Rectal smooth muscle tissue (tissue), 1 donor: Measurements from ENCODE around the gene TAF4.

ENCODE experiments used
- H3K27ac ChIP-seq: one replicate; pipeline ENCODE4 v1.7.0; 2013; ENCODE audit warnings: low read depth, low read length, inconsistent platforms
- H3K27me3 ChIP-seq: one replicate; pipeline ENCODE4 v1.7.0; 2013; ENCODE audit warnings: low read length; ENCODE audit not compliant: control insufficient read depth, insufficient read depth
- H3K36me3 ChIP-seq: one replicate; pipeline ENCODE4 v1.7.0; 2013; ENCODE audit warnings: low read length; ENCODE audit not compliant: control insufficient read depth, insufficient read depth
- H3K4me1 ChIP-seq: one replicate; pipeline ENCODE4 v1.7.0; 2013; ENCODE audit warnings: low read length; ENCODE audit not compliant: control insufficient read depth, insufficient read depth
- H3K4me3 ChIP-seq: one replicate; pipeline ENCODE4 v1.7.0; 2013; ENCODE audit warnings: low read length
- H3K9ac ChIP-seq: one replicate; pipeline ENCODE4 v1.7.0; 2013; ENCODE audit warnings: low read length

Gene TAF4

DNA sequence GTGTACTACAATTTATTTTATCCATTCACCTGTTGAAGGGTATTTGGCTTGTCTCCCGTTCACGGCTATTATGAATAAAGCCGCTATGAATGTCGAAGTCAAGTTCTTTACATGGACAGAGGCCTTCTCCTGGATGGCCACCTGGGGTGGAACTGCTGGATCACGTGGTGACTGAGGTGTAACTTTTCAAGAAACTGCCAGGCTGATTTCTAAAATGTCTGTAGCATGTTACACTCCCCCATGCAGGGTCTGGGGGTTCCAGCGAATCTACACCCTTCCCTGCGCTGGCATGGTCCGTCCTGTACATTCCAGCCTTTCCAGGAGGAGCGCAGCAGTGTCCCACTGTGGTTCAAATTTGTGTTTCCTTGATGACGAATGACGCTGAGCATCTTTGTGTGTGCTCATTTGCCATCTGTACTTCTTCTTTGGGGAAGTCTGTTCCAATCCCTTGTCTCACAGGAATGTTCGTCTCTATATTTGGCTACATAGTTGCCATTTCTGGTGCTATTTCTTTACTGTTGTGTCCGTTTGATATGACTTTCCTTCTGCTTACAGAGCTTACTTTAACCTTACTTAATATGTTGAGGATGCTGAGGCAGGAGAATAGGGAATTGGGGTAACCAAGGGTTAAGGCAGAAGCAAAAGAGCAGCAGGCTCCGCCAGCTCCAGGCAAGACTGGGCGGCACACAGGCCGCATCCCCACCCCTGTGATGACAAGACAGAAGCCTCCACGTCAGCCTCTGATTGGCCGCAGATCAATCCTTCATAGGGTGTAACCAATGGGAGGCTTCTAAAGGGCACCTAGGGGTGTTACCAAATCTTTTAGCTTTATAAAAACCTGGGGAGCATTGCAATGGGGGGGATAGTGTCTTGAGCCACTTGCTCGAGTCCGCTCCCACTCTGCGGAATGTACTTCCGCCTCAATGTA is 106.6 kb downstream of the TAF4 start:
- Histone ChIP-seq H3K4me3 (no peak overlapping the region), H3K4me1 (no peaks in the 10 kb centered on the region), H3K27ac (no peak overlapping the region), H3K27me3 (no peaks in the 10 kb centered on the region), H3K9ac (no peak overlapping the region), H3K36me3 (no peaks in the 10 kb centered on the region)

DNA sequence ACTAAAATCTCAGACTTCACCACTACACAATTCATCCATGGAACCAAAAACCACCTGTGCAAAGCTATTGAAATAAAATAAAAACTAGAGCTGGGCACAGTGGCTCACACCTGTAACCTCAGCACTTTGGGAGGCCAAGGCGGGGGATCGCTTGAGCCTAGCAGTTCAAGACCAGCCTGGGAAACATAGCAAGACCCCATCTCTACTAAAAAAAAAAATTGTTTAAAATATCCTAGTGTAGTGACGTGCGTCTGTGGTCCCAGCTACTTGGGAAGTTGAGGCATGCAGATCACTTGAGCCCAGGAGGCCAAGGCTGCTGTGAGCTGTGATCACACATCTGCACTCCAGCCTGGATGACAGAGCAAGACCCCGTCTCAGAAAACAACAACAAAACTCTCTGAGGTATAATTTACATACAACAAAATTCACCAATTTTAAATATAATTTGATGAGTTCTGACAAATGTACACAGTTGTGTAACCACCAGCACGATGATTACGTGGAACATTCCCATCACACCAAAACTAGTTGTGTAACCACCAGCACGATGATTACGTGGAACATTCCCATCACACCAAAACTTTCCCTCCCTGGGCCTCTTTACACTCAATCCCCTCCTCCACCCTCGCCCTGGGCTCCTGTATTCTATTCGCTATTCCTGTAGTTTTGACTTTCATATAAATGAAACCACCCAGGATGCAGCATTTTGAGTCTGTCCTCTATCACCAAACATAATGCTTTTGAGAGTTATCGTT is 107.5 kb downstream of the TAF4 start:
- Histone ChIP-seq H3K27me3 (no peaks in the 10 kb centered on the region), H3K36me3 (no peaks in the 10 kb centered on the region), H3K4me3 (no peak overlapping the region), H3K9ac (no peak overlapping the region), H3K27ac (no peak overlapping the region), H3K4me1 (no peaks in the 10 kb centered on the region)

DNA sequence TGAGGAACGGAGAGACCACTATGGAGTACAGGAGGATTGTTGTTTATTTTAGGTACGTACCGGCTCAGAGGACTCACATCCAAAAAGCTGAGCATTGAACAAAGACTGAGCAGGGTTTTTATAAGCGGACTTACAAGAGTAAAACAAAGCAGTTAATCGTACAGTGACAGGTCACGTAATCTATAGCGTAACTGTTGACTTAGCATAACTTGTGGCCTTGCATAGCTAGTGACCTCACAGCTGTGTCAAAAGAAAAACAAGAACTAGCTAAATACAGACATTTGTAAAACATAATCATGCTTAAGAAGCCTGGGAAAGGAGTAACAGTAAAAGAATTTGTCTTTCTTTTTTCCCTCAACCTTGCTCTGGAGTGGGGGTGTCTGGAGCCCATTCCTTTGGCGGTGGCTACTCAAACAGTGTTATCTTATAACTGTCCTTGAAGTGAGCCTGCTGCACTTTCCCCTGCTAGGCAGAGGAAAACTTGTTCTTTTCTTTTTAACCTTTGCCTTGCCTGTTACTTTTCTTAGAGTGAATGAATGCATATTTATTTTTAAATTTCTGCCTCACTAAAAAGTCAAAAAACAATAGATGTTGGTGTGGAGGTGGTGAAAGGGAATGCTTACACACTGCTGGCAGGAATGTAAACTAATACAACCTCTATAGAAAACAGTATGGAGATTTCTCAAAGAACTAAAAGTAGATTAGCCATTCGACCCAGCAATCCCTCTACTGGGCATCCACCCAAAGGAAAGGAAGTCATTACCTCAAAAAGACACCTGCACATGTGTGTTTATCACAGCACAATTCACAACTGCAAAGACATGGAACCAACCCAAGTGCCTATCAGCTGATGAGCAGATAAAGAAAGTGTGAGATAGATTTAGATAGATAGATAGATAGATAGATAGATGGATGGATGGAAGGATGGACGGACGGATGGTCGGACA is 109.0 kb downstream of the TAF4 start:
- no peaks in the 10 kb centered on the region for H3K27me3 ChIP-seq
- H3K4me1 ChIP-seq = no peaks in the 10 kb centered on the region
- no peak overlapping the region for H3K27ac ChIP-seq
- H3K9ac ChIP-seq = no peak overlapping the region
- no peaks in the 10 kb centered on the region for H3K36me3 ChIP-seq
- no peak overlapping the region for H3K4me3 ChIP-seq

DNA sequence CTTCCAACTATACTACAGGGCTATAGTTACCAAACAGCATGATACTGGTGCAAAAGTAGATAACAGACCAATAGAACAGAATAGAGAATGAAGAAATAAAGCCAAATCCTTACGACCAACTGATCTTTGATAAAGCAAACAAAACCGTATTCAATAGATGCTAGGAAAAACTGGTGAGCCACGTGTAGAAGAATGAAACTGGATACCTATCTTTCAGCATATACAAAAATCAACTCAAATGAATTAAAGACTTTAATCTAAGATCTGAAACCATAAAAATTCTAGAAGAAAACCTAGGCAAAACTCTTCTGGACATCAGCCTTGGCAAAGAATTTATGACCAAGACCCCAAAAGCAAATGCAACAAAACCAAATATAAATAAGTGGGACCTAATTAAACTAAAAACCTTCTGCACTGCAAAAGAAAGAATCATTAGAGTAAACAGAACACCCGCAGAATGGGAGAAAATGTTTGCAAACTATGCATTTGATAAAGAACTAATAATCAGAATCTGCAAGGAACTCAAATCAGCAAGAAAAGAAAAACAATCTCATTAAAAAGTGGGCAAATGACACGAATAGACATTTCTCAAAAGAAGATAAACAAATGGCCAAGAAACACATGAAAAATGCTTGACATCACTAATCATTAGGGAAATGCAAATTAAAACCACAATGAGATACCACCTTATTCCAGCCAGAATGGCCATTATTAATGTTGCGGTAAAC is 109.8 kb downstream of the TAF4 start:
- Histone ChIP-seq H3K4me1 (no peaks in the 10 kb centered on the region), H3K27me3 (no peaks in the 10 kb centered on the region), H3K36me3 (no peaks in the 10 kb centered on the region), H3K4me3 (no peak overlapping the region), H3K9ac (no peak overlapping the region), H3K27ac (no peak overlapping the region)

DNA sequence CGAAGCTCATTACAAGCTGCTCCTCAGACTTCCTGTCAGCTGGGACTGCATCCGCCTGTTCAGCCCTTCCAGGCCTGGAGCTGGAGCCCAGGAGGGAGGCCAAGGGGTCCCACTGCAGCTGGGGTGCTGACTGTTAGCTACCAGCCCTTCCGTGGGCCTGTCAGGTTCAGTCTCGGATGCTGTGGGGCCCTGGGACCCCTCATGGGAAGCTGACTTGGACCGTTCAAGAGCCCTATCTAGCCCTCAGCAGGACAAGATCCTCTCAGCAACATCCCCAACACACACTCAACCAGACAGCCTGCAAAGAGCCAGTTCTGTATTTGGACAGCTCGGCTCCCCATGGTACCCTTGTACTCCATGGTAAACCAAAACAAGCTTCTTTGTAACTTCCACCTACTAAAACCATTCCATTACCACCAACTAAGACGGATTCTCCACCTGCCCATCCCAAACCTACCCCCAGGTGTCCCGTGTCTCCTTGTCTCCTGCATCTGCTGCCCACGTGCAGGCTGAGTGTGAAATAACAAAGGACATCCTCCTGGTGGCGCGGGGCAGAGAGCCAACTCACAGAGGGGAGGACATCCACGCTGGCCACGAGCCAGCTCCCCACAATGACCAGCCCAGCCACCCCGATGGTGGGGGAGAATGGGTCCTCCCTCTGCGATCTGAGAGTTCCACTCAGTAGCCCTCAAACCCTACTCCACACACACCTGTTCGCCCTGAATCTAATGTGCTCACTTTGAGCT is 111.2 kb downstream of the TAF4 start:
- Histone ChIP-seq H3K4me3 (no peak overlapping the region), H3K27ac (no peak overlapping the region), H3K4me1 (no peaks in the 10 kb centered on the region), H3K36me3 (no peaks in the 10 kb centered on the region), H3K27me3 (no peaks in the 10 kb centered on the region), H3K9ac (no peak overlapping the region)

DNA sequence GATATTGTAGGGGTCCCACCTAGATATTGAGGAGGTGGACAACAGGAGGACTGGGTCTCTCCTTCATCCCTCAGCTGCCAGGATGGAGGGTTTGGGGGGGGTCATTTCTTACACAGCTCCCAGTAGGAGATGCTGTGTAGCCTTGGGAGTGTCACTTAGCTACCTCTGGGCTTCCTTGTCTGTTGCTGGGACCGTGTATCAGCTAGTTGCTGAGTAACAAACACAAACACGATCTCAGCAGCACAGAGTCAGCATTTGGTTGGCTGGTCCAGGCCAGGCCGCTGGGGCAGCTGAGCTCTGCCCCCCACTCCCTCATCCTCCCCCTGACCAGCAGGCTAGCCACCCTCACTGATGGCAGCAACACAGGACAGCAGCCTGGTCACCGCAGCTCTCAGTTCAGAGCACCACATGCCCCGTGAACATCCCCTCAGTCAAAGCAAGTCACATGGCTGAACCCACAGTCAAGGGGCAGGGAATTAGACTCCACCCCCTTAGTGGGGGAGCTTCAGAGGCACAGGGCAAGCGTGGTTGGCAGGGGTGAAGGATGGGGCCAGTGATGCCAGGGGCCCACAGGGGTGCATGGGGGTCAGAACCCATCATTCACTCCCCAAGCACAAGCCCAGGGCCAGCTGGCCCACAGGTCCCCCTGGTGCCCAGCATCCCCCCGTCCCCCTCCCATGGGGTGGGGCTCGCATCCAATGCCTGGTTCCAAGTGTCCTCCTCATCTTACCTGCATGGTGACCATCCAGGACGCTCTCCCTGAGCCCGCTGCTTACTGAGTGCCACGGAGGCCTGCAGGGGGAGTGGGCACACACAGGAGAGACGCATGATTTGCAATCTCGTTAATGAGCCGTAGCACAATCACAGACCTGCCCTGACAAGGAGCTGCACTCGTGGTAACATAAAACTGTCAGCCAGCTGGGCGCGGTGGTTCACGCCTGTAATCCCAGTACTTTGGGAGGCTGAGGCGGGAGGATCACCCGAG is 112.4 kb downstream of the TAF4 start:
- no peak overlapping the region for H3K27ac ChIP-seq
- H3K36me3 ChIP-seq = no peaks in the 10 kb centered on the region
- H3K9ac ChIP-seq = no peak overlapping the region
- no peaks in the 10 kb centered on the region for H3K27me3 ChIP-seq
- no peaks in the 10 kb centered on the region for H3K4me1 ChIP-seq
- H3K4me3 ChIP-seq = no peak overlapping the region

DNA sequence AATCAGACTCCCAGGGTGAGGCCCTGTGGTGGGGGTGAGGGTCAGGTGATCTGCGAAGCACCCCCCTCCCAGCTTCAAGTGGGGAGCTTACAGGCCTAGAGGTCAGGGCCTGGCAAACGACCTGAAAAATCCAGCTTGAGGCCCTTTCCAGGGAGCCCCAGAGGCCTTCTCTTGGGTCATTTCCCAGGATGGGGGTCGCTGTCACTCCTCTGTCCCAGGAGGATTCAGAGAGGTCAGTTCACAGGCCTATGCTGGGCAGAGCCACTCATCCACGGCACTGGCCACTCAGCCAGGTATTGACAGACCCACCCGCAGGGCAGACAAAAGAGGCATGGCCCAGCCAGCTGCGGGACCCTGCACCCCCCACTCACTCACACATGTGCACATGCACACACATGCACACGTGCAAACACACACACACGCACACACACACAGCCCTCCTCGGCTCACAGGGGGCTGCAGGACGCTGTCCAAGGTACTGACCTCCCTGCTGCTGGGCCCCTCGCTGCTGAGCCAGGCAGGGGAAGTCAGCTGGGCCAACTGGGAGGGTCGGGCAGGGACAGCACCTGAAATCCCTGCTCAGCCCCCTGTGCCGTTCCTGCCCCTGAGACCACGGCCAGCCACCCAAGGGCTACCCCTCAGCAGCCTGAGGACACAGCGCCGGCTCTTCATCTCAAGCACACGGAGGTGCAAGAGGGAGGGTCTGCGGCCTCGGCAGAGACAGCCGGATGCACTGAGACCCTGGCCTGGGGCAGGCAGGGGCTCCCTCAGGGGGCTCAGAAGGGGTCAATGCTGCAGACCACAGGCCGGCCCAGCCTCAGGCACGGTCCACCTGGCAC is 113.8 kb downstream of the TAF4 start:
- no peaks in the 10 kb centered on the region for H3K27me3 ChIP-seq
- no peak overlapping the region for H3K27ac ChIP-seq
- H3K36me3 ChIP-seq = no peaks in the 10 kb centered on the region
- H3K4me1 ChIP-seq = no peaks in the 10 kb centered on the region
- no peak overlapping the region for H3K9ac ChIP-seq
- H3K4me3 ChIP-seq = no peak overlapping the region

DNA sequence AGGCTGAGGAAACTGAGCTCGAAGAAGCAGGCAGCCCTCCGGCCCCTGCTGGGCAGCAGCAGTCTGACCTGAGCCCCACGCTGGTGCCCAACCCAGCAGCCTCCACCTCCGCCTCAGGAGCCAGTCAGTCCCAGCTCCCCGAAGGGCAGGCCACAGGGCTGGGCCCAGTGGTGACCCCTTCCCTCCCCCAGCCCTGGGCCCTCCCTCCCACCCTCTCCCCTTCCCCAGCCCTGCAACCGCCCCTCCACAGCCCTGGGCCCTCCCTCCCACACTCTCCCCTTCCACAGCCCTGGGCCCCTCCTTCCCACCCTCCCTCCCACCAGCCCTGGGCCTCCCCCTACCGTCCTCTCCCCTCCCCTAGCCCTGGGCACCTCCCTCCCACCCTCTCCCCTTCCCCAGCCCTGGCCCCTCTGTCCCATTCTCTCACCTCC is 115.0 kb downstream of the TAF4 start:
- Histone ChIP-seq H3K27me3 (no peaks in the 10 kb centered on the region), H3K4me3 (no peak overlapping the region), H3K36me3 (no peaks in the 10 kb centered on the region), H3K4me1 (no peaks in the 10 kb centered on the region), H3K9ac (no peak overlapping the region), H3K27ac (no peak overlapping the region)

DNA sequence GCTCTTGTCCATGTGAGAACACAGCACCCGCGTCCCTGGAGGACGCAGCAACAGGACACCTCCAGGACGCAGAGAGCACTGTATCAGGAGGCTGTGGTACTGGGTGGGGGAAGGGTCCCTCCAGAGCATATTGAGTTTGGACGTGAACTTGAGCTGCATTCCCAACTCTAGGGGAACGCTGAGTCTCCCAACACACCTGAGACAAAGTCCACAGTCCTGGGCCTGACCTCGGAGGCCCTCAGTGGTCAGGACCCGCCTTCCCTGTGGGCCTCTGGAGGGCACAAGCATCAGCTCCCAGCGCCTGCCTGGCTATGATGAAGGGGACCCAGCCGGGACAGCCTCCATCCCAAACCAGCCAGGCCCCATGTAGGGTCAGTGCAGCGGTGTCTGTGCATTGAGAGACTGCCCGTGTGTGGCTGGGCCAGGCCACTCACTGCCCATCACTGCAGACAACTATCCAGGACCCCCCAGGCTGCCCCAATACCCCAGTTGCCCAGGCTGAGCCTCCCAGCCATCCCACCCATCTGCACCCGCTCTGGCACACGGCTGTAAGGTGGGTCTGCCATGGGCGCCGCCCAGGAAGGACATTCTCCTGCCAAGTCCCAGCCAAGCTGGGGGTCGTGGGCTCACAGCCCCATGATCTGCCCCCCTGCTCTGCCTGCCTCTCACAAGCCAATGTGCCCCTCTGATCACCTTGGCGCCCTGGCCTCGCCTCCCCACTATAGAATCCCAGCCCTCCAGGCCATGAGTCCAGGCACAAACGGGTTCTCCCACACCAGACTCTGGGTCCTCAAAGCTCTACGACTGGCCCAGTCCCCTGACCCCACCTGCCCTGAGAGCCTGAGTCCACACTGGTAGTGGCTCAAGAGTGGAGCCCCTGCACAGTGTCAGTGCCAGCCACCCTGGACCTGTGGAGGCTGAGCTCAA is 115.7 kb downstream of the TAF4 start:
- Histone ChIP-seq H3K27ac (no peak overlapping the region), H3K36me3 (no peaks in the 10 kb centered on the region), H3K4me1 (no peaks in the 10 kb centered on the region), H3K27me3 (no peaks in the 10 kb centered on the region), H3K4me3 (no peak overlapping the region), H3K9ac (no peak overlapping the region)
